ENCODE measurements around the gene E2F3.

The E2F3 gene

GRCh38 chr6:20402342-20403069, 827 bp downstream of the E2F3 start:
- DNase-seq (ENCODE audit: low read depth) = peak; percentile 70

GRCh38 chr6:20403070-20403765, 1.5 kb downstream of the E2F3 start:
- peak; percentile 81 for DNase-seq (ENCODE audit: low read depth)

- peak; percentile 66 for DNase-seq (ENCODE audit: low read depth)
These were observed 2.3 kb downstream of the E2F3 start for GRCh38 chr6:20403766-20404640.

GRCh38 chr6:20404641-20405032, 3.0 kb downstream of the E2F3 start:
- peak; percentile 78 for DNase-seq (ENCODE audit: low read depth)

GRCh38 chr6:20408851-20409250, 7.2 kb downstream of the E2F3 start:
- no peak for DNase-seq (ENCODE audit: low read depth)

GRCh38 chr6:20409427-20409971, 7.8 kb downstream of the E2F3 start:
- no peak for DNase-seq (ENCODE audit: low read depth)

- DNase-seq (ENCODE audit: low read depth) = no peak
These were observed 9.9 kb downstream of the E2F3 start for GRCh38 chr6:20411544-20411943.

- no peak for DNase-seq (ENCODE audit: low read depth)
These were observed 10.4 kb downstream of the E2F3 start for GRCh38 chr6:20411953-20412681.

GRCh38 chr6:20412682-20413073, 11.0 kb downstream of the E2F3 start:
- DNase-seq (ENCODE audit: low read depth) = no peak

GRCh38 chr6:20413826-20414225, 12.1 kb downstream of the E2F3 start:
- DNase-seq (ENCODE audit: low read depth) = no peak

- no peak for DNase-seq (ENCODE audit: low read depth)
These were observed 13.0 kb downstream of the E2F3 start for GRCh38 chr6:20414711-20415110.

GRCh38 chr6:20415304-20415703, 13.6 kb downstream of the E2F3 start:
- no peak for DNase-seq (ENCODE audit: low read depth)

GRCh38 chr6:20415712-20416454, 14.2 kb downstream of the E2F3 start:
- no peak for DNase-seq (ENCODE audit: low read depth)

GRCh38 chr6:20416567-20417345, 15.1 kb downstream of the E2F3 start:
- no peak for DNase-seq (ENCODE audit: low read depth)

GRCh38 chr6:20417819-20418218, 16.1 kb downstream of the E2F3 start:
- no peak for DNase-seq (ENCODE audit: low read depth)

- DNase-seq (ENCODE audit: low read depth) = no peak
These were observed 24.8 kb downstream of the E2F3 start for GRCh38 chr6:20426177-20427082.

- DNase-seq (ENCODE audit: low read depth) = no peak
These were observed 26.2 kb downstream of the E2F3 start for GRCh38 chr6:20427856-20428255.

- no peak for DNase-seq (ENCODE audit: low read depth)
These were observed 31.0 kb downstream of the E2F3 start for GRCh38 chr6:20432692-20433091.

- DNase-seq (ENCODE audit: low read depth) = no peak
These were observed 31.6 kb downstream of the E2F3 start for GRCh38 chr6:20433321-20433720.
